GM12865 (cell line): ENCODE measurements around the gene UPF3A.

Experiments used
- DNase-seq: peaks from one replicate; pipeline ENCODE4 v3.0.0; 2010; ENCODE audit warnings: low read depth
- H3K4me3 ChIP-seq: 2 replicates; pipeline ENCODE4 v1.5.1; 2011; ENCODE audit warnings: mild to moderate bottlenecking, low read depth, low read length, control low read depth
- TF ChIP-seq, protein P1 (sequence below): IDR thresholded peaks from 2 replicates; pipeline ENCODE4 v1.5.1; 2011; ENCODE audit warnings: low read length, control low read depth, low read depth, inconsistent platforms; ENCODE audit not compliant: insufficient read depth; ENCODE audit errors: missing control alignments

UPF3A gene

DNA sequence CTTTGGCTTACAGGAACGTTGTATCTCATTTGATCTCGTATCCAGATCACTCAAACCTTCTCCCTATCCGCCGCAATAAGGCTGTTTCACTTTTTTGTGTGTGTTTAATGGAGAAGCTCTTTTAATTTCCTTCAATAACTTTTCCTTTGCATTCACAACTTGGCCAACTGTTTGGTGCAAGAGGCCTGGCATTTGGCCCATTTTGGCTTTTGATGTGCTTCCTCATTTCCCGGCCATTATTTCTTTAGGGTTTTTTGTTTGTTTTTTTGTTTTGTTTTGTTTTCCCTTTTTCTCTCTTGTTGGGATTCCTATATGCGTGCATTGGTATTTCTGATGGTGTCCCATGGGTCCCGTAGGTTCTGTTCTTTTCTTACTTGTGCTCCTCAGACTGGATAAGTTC is 6.1 kb upstream of the UPF3A start:
- no peak overlapping the region for H3K4me3 ChIP-seq
- TF ChIP-seq, protein P1, sequence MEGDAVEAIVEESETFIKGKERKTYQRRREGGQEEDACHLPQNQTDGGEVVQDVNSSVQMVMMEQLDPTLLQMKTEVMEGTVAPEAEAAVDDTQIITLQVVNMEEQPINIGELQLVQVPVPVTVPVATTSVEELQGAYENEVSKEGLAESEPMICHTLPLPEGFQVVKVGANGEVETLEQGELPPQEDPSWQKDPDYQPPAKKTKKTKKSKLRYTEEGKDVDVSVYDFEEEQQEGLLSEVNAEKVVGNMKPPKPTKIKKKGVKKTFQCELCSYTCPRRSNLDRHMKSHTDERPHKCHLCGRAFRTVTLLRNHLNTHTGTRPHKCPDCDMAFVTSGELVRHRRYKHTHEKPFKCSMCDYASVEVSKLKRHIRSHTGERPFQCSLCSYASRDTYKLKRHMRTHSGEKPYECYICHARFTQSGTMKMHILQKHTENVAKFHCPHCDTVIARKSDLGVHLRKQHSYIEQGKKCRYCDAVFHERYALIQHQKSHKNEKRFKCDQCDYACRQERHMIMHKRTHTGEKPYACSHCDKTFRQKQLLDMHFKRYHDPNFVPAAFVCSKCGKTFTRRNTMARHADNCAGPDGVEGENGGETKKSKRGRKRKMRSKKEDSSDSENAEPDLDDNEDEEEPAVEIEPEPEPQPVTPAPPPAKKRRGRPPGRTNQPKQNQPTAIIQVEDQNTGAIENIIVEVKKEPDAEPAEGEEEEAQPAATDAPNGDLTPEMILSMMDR = no peak
- DNase-seq = no peak

GRCh38 chr13:114279146-114279545 is 2.3 kb upstream of the UPF3A start:
- DNase-seq = no peak
- H3K4me3 ChIP-seq = no peak overlapping the region
- TF ChIP-seq, protein P1 = no peak

GRCh38 chr13:114279758-114280355 is 1.5 kb upstream of the UPF3A start:
- TF ChIP-seq, protein P1 = no peak
- peak overlapping the region; percentile 87 for H3K4me3 ChIP-seq
- DNase-seq = no peak

DNA sequence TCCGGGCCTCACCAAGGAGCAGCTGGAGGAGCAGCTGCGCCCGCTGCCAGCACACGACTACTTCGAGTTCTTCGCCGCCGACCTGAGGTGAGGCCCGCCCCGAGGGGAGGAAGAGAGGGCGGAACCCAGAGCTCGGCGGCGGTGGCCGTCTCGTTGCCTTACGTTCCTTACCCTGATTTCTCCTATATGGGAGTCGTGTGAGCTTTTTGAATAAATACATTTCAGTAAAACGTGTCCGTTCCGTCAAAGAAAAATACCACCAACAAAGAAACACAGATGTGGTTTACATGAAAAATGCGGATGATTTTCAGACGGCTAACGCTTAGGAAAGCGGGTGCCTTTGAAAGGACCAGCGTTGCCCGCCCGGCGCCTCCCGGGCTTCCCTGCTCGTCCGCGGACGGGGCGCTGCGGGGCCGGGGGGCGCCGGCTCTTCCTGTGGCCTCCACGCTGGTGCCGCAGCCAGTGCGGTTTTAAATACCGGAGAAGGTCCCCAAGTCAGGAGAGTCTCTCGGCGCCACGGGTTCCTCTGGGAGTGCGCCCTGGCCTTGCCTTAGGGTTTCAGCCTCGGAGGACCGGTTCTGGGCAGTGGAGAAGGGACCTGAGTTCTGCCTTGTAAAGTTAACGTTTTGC is 755 bp downstream of the UPF3A start:
- DNase-seq = peak; percentile 84
- H3K4me3 ChIP-seq = peak overlapping the region; percentile 88
- TF ChIP-seq, protein P1 = no peak

DNA sequence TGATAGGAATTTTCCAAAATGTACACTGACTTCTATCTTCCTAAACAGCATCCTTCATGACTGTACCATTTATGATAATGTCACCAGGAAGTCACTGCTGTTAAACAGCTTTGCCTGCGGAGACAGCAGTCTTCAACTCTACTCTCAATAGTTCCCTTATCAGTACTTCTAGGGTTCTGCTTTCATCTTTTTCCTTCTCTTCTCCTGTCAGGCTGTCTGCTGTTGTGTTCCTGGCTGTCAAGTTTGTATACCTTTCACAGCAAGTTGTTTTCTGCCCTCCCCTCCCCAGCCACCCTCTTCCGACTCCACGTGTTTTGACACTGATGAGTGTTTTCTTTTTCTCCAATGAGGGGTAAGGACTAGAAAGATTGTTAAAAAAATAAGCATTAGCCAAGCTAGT is 2.2 kb downstream of the UPF3A start:
- H3K4me3 ChIP-seq = no peak overlapping the region
- DNase-seq = no peak
- TF ChIP-seq, protein P1 = no peak

GRCh38 chr13:114284680-114285079 is 3.3 kb downstream of the UPF3A start:
- no peak overlapping the region for H3K4me3 ChIP-seq
- no peak for DNase-seq
- TF ChIP-seq, protein P1 = no peak
